ENCODE results near the gene SPNS3. TPM values are rescaled to one million over a fixed set of nuclear protein-coding genes. Genes with fewer than 3 reads are reported as not detected.
A peak's percentile ranks its signal among the peaks of the same experiment; 100 is the strongest.

Gene SPNS3
- polyA plus RNA-seq, 2 of the 4 experiments (the other 2 are of a cell fraction) = not detected

DNA sequence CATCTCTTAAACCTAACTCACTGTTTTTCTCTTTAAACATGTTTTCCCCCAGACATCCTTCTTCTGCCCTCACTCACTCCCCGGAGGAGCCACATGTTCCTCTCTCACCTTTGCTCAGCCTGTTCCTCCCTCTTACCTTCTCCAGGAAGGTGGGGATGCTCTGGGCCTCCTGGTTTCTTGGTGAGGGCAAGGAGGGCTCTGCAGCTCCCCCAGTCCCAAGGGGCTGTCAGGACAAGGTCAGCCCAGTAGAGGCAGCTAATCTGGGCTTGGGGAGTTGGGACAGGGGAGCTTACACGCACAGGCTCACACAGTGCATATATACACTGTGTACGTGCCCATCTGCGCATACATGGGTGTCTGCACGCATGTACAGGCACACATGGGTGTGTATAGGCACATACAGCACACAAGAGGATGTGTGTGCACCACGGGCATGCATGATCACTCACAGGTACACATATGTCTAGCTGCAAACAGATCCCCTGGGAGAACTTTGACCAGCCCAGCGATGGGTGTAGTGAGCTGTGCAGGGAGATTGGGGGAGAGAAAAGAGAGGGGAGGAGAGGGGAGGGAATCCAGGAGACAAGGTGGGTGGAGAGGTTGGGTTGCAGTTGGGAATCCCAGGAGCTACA lies 28.6 kb upstream of the SPNS3 start:
- POLR2A ChIA-PET = no interaction called here
- no peaks in the 10 kb centered on the region for H3K9me3 ChIP-seq
- no peaks in the 10 kb centered on the region for H3K4me1 ChIP-seq
- DNase-seq (ENCODE audit: low read depth in 1 of 2, low spot score in 1 of 2) (no peak), FAIRE-seq (no peak), ATAC-seq (peak; percentile 42 to 62; a peak in 5 of 6 replicates)
- no peak overlapping the region for H3K4me2 ChIP-seq
- WGBS (ENCODE audit: missing lambda C conversion rate) = 66% methylated on average over 7 of the region's 7 CpGs
- TF ChIP-seq NPAS2 (CRISPR knock-in tag; IDR thresholded peaks at IDR 0.05; ENCODE audit: borderline replicate concordance) (no peak), JUN (IDR thresholded peaks at IDR 0.05) (no peak), SMC3 (IDR thresholded peaks at IDR 0.05) (no peak), RAD21 (conservative IDR thresholded peaks at IDR 0.05 in 1 of 2, IDR thresholded peaks at IDR 0.05 in 1 of 2) (no peak), KDM1A (IDR thresholded peaks at IDR 0.05; ENCODE audit: low read depth) (no peak), FOSL2 (IDR thresholded peaks at IDR 0.05) (no peak), FOSL2 (CRISPR knock-in tag; IDR thresholded peaks at IDR 0.05) (no peak), HOXB13 (CRISPR knock-in tag; IDR thresholded peaks at IDR 0.05; ENCODE audit: low read depth) (no peak), RARB (CRISPR knock-in tag; IDR thresholded peaks at IDR 0.05) (no peak), FOXS1 (CRISPR knock-in tag; IDR thresholded peaks at IDR 0.05) (no peak), EHF (CRISPR knock-in tag; IDR thresholded peaks at IDR 0.05) (no peak), CEBPB (IDR thresholded peaks at IDR 0.05) (no peak), ZFP36 (IDR thresholded peaks at IDR 0.05; ENCODE audit: borderline replicate concordance, partially characterized antibody) (no peak), HEYL (CRISPR knock-in tag; IDR thresholded peaks at IDR 0.05) (no peak), EP300 (IDR thresholded peaks at IDR 0.05) (no peak), NFE2L2 (conservative IDR thresholded peaks at IDR 0.05; ENCODE audit: low read length) (no peak)
- TF ChIP-seq, protein P1, sequence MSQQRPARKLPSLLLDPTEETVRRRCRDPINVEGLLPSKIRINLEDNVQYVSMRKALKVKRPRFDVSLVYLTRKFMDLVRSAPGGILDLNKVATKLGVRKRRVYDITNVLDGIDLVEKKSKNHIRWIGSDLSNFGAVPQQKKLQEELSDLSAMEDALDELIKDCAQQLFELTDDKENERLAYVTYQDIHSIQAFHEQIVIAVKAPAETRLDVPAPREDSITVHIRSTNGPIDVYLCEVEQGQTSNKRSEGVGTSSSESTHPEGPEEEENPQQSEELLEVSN (IDR thresholded peaks at IDR 0.05; ENCODE audit: borderline replicate concordance, low read depth) = no peak
- TF ChIP-seq, protein P2, sequence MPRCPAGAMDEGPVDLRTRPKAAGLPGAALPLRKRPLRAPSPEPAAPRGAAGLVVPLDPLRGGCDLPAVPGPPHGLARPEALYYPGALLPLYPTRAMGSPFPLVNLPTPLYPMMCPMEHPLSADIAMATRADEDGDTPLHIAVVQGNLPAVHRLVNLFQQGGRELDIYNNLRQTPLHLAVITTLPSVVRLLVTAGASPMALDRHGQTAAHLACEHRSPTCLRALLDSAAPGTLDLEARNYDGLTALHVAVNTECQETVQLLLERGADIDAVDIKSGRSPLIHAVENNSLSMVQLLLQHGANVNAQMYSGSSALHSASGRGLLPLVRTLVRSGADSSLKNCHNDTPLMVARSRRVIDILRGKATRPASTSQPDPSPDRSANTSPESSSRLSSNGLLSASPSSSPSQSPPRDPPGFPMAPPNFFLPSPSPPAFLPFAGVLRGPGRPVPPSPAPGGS (IDR thresholded peaks at IDR 0.05) = no peak
- TF ChIP-seq, protein P3, sequence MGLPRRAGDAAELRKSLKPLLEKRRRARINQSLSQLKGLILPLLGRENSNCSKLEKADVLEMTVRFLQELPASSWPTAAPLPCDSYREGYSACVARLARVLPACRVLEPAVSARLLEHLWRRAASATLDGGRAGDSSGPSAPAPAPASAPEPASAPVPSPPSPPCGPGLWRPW (IDR thresholded peaks at IDR 0.05) = no peak
- CTCF ChIA-PET = interaction anchor here (0.5 to 11.1 kb wide), 10 partner anchors 9 to 542 kb away, joined by 3 to 106 read pairs (median 4); no protein-coding TSS in a partner anchor
- no peak overlapping the region for H3K4me3 ChIP-seq
- no peak overlapping the region for H3K27ac ChIP-seq

DNA sequence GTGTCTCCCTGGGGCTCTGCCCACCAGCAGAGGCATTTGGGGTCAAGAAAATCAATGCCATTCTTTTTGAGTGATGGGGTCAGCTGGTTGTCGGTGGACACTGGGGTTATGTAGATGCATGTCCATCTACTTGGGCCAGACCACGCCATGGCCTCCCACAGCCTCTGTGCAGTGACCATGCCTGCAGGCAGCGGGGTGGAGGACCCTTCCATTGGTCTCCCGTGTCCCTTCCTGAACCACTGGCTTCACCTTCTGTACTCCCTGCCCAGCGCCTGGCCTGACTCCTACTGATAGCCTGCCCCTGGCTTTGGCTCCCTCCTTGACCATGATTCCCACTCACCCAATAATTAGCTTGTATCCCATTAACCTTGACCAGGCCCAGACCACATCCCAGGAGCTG lies 28.0 kb upstream of the SPNS3 start:
- Histone ChIP-seq H3K4me3 (no peak overlapping the region), H3K4me1 (no peaks in the 10 kb centered on the region), H3K9me3 (no peaks in the 10 kb centered on the region), H3K27ac (no peak overlapping the region), H3K4me2 (no peak overlapping the region)
- DNase-seq (ENCODE audit: low read depth in 1 of 2, low spot score in 1 of 2) (no peak), ATAC-seq (peak in 1 of 2 experiments; percentile 52; a peak in 3 of 6 replicates), FAIRE-seq (no peak)
- WGBS (ENCODE audit: missing lambda C conversion rate) = 72% methylated on average over 5 of the region's 5 CpGs
- ChIA-PET CTCF (interaction anchor here (0.5 to 11.1 kb wide), 10 partner anchors 10 to 542 kb away, joined by 3 to 106 read pairs (median 4); no protein-coding TSS in a partner anchor), POLR2A (no interaction called here)
- TF ChIP-seq RAD21 (conservative IDR thresholded peaks at IDR 0.05 in 1 of 2, IDR thresholded peaks at IDR 0.05 in 1 of 2) (no peak), MYC (IDR thresholded peaks at IDR 0.05; ENCODE audit: borderline replicate concordance, low read length) (no peak), CEBPB (IDR thresholded peaks at IDR 0.05) (no peak), RFX5 (IDR thresholded peaks at IDR 0.05) (no peak), EHMT2 (IDR thresholded peaks at IDR 0.05; ENCODE audit: low read depth) (no peak)
- TF ChIP-seq, protein P4, sequence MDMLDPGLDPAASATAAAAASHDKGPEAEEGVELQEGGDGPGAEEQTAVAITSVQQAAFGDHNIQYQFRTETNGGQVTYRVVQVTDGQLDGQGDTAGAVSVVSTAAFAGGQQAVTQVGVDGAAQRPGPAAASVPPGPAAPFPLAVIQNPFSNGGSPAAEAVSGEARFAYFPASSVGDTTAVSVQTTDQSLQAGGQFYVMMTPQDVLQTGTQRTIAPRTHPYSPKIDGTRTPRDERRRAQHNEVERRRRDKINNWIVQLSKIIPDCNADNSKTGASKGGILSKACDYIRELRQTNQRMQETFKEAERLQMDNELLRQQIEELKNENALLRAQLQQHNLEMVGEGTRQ (IDR thresholded peaks at IDR 0.05) = no peak
- TF ChIP-seq, protein P5, sequence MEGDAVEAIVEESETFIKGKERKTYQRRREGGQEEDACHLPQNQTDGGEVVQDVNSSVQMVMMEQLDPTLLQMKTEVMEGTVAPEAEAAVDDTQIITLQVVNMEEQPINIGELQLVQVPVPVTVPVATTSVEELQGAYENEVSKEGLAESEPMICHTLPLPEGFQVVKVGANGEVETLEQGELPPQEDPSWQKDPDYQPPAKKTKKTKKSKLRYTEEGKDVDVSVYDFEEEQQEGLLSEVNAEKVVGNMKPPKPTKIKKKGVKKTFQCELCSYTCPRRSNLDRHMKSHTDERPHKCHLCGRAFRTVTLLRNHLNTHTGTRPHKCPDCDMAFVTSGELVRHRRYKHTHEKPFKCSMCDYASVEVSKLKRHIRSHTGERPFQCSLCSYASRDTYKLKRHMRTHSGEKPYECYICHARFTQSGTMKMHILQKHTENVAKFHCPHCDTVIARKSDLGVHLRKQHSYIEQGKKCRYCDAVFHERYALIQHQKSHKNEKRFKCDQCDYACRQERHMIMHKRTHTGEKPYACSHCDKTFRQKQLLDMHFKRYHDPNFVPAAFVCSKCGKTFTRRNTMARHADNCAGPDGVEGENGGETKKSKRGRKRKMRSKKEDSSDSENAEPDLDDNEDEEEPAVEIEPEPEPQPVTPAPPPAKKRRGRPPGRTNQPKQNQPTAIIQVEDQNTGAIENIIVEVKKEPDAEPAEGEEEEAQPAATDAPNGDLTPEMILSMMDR (IDR thresholded peaks at IDR 0.05) = no peak

All from A549 (cell line).